Inflammatory macrophage (primary cell): ENCODE measurements around the gene SON.
"Not testable (repeated sequence)": the region's sequence is repeated elsewhere in the genome, so short reads cannot be mapped to it uniquely, and the experiment has no call there.

Experiments
- DNase-seq, 2 donors: peaks; one replicate each; pipeline ENCODE4 v3.0.0-alpha.2; 2020 to 2022
- total RNA-seq, 18 experiments: gene quantifications; one replicate each; lab custom pipeline; 2026; ENCODE audit warnings: mixed read lengths in 6 of 18, inconsistent platforms in 2 of 18; lab: John Stamatoyannopoulos, UW

SON gene
- total RNA-seq = 110 to 563 (median 219) reads per million in 18 experiments

GRCh38 chr21:33542640-33543504 is at the start of gene SON:
Gene SON (plus strand): TSS chr21:33543038. CDS start chr21:33543093, 55 bp downstream.
- peak; percentile 99 for DNase-seq

- DNase-seq = peak; percentile 38 to 47
Observed at GRCh38 chr21:33493756-33494155, 49.1 kb upstream of the SON start.

GRCh38 chr21:33495743-33496142 is 47.1 kb upstream of the SON start:
- DNase-seq = no peak

- no peak for DNase-seq
Observed at GRCh38 chr21:33496345-33496744, 46.5 kb upstream of the SON start.

- no peak for DNase-seq
Observed at GRCh38 chr21:33505833-33506232, 37.0 kb upstream of the SON start.

- DNase-seq = not testable (repeated sequence)
Observed at GRCh38 chr21:33507003-33507402, 35.8 kb upstream of the SON start.

GRCh38 chr21:33510826-33511225 is 32.0 kb upstream of the SON start:
- no peak for DNase-seq

GRCh38 chr21:33511639-33512038 is 31.2 kb upstream of the SON start:
- no peak for DNase-seq

GRCh38 chr21:33512481-33512880 is 30.4 kb upstream of the SON start:
- no peak for DNase-seq

GRCh38 chr21:33514229-33514628 is 28.6 kb upstream of the SON start:
- DNase-seq = no peak

GRCh38 chr21:33518899-33519298 is 23.9 kb upstream of the SON start:
- DNase-seq = no peak

GRCh38 chr21:33522297-33522952 is 20.4 kb upstream of the SON start:
- DNase-seq = no peak

GRCh38 chr21:33522953-33523349 is 19.9 kb upstream of the SON start:
- no peak for DNase-seq

GRCh38 chr21:33531007-33531406 is 11.8 kb upstream of the SON start:
- no peak for DNase-seq

- DNase-seq = no peak
Observed at GRCh38 chr21:33537212-33537611, 5.6 kb upstream of the SON start.

GRCh38 chr21:33539616-33540015 is 3.2 kb upstream of the SON start:
- DNase-seq = no peak

- no peak for DNase-seq
Observed at GRCh38 chr21:33540711-33541104, 2.1 kb upstream of the SON start.

GRCh38 chr21:33541105-33541711 is 1.6 kb upstream of the SON start:
- peak in 1 of 2 donors; percentile 11 for DNase-seq

- peak; percentile 77 to 85 for DNase-seq
Observed at GRCh38 chr21:33541756-33542639, 840 bp upstream of the SON start, which contains the start of gene GART. Gene GART (minus strand): TSS chr21:33542117. CDS start chr21:33539315, 2,802 bp downstream.

- peak; percentile 72 to 77 for DNase-seq
Observed at GRCh38 chr21:33543505-33544129, 779 bp downstream of the SON start.

GRCh38 chr21:33544451-33545195 is 1.8 kb downstream of the SON start:
- no peak for DNase-seq
